ENCODE measurements around the gene UBAC1. TPM values are rescaled to one million over a fixed set of nuclear protein-coding genes. Genes with fewer than 3 reads are reported as not detected.

UBAC1 gene
- total RNA-seq, 2 donors from 2014 or later = 37.9 to 39.3 TPM

DNA sequence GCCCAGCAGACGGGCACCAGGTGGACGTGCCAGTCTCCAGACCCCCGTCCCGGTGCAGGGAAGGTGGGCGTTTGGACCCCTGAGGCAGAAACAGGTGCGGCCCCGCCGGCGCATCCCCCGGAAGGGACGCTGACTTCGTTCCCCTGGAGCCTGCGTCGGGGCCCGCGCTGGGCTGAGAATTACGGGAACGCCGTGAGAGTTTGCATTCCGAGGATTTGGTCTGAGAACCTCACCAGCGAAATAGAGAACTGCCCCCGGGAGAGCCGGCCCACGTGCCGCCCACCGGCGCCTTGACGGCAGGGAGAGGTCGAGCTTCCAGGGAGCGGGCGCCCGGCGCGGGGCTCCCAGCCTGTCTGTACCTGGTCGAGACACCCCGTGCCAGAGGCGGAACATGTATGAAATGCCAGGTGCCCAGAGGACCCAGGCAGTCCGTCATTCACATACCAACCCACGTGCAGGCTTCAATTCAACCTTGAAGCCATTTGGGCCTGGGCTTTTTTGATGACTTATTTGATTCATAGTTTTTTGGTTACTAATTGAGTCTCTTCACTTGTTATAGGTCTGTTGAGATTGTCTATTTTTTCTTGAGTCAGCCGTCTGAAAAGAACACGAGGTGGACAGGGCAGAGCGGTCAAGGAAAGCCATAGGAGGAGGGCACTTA, 53.0 kb downstream of the UBAC1 start:
- H3K27ac ChIP-seq = peak overlapping the region; percentile 14 to 53
- peak overlapping the region; percentile 78 for H3K4me3 ChIP-seq
- H3K9me3 ChIP-seq = peaks cover 3% of the 10 kb centered on the region
- no peaks in the 10 kb centered on the region for H3K27me3 ChIP-seq (replicated peaks; ENCODE audit: insufficient read depth)
- no peak for ATAC-seq (ENCODE audit: insufficient number of reproducible peaks, low FRiP score, low read depth)
- peaks cover 24 to 35% of the 10 kb centered on the region in 2 donors for H3K4me1 ChIP-seq (ENCODE audit: control insufficient read depth in 1 of 2, low read depth in 2 of 2)
- H3K36me3 ChIP-seq = peaks cover 3% of the 10 kb centered on the region
- no peak for DNase-seq (ENCODE audit: low spot score)
- TF ChIP-seq, protein P1, sequence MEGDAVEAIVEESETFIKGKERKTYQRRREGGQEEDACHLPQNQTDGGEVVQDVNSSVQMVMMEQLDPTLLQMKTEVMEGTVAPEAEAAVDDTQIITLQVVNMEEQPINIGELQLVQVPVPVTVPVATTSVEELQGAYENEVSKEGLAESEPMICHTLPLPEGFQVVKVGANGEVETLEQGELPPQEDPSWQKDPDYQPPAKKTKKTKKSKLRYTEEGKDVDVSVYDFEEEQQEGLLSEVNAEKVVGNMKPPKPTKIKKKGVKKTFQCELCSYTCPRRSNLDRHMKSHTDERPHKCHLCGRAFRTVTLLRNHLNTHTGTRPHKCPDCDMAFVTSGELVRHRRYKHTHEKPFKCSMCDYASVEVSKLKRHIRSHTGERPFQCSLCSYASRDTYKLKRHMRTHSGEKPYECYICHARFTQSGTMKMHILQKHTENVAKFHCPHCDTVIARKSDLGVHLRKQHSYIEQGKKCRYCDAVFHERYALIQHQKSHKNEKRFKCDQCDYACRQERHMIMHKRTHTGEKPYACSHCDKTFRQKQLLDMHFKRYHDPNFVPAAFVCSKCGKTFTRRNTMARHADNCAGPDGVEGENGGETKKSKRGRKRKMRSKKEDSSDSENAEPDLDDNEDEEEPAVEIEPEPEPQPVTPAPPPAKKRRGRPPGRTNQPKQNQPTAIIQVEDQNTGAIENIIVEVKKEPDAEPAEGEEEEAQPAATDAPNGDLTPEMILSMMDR (IDR thresholded peaks at IDR 0.05) = no peak

DNA sequence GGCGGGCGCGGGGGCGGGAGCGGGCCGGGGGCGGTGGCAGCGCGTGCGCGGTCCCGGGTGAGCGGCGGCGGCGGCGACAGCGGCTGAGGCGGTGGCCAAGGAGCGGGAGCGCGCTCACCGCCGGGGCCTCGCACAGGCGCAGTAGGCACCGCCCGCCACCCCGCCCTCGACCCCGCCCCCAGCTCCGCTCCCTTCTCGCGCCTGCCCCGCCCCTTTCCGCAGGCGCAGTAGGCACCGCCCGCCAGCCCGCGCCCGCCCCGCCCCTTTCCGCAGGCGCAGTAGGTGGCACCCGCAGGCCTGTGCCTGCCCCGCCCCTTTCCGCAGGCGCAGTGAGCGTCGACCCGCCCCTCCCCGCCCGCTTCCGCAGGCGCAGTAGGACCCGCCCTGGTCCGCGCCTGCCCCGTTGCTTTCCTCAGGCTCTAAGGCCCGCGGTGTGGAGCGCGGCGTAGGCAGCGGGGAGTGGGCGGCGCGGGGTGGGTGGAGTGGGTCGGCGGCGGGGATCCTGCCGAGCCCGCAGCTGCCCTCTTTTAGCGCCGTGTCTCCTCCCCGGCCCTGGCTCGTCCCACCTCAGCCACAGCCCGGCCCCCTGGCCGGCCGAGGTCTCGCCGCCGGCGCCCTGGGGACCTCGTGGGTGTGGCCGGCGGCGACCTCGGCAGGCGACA, 53.6 kb downstream of the UBAC1 start, which contains the start of gene CAMSAP1:
CAMSAP1 (minus strand) TSS at position 116 of the 662 bp plus-strand sequence. CDS start 387 bp downstream, outside the sequence.
- ATAC-seq (ENCODE audit: insufficient number of reproducible peaks, low FRiP score, low read depth) = peak; percentile 81
- TF ChIP-seq, protein P1 (IDR thresholded peaks at IDR 0.05) = no peak
- Histone ChIP-seq H3K36me3 (no peaks in the 10 kb centered on the region), H3K4me1 (ENCODE audit: control insufficient read depth in 1 of 2, low read depth in 2 of 2) (peaks cover 24 to 35% of the 10 kb centered on the region in 2 donors), H3K9me3 (no peaks in the 10 kb centered on the region), H3K27me3 (replicated peaks; ENCODE audit: insufficient read depth) (no peaks in the 10 kb centered on the region), H3K27ac (peak within 1 kb of the TSS; percentile 16 to 57), H3K4me3 (peak within 1 kb of the TSS; percentile 78)
- peak; percentile 45 for DNase-seq (ENCODE audit: low spot score)

DNA sequence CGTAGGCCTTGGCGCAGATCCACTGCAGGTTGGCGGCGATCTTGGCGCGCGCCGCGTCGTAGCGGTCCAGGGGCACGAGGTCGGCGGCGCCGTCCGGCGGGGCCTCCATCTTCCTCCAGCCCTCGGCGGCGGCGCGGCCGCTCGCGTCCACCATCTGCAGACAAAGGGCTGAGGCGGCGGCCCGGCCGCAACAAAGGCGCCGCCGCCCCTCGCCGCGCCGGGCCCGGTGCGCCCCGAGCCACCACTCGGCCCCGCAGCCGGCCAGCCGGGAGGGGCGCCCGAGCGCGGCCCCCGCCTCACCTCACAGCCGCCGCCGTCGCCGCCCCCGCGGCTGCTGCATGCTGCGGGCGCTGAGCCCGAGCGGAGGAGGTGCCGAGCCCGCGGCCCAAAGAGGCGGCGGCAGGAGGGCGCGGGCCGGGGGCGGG, 54.2 kb downstream of the UBAC1 start:
- peak overlapping the region; percentile 73 for H3K4me3 ChIP-seq
- no peaks in the 10 kb centered on the region for H3K9me3 ChIP-seq
- DNase-seq (ENCODE audit: low spot score) (no peak), ATAC-seq (ENCODE audit: insufficient number of reproducible peaks, low FRiP score, low read depth) (no peak)
- peak overlapping the region in 1 of 2 donors; percentile 57 for H3K27ac ChIP-seq
- no peaks in the 10 kb centered on the region for H3K27me3 ChIP-seq (replicated peaks; ENCODE audit: insufficient read depth)
- TF ChIP-seq, protein P1 (IDR thresholded peaks at IDR 0.05) = no peak
- H3K4me1 ChIP-seq (ENCODE audit: control insufficient read depth in 1 of 2, low read depth in 2 of 2) = peaks cover 24 to 35% of the 10 kb centered on the region in 2 donors
- H3K36me3 ChIP-seq = no peaks in the 10 kb centered on the region

DNA sequence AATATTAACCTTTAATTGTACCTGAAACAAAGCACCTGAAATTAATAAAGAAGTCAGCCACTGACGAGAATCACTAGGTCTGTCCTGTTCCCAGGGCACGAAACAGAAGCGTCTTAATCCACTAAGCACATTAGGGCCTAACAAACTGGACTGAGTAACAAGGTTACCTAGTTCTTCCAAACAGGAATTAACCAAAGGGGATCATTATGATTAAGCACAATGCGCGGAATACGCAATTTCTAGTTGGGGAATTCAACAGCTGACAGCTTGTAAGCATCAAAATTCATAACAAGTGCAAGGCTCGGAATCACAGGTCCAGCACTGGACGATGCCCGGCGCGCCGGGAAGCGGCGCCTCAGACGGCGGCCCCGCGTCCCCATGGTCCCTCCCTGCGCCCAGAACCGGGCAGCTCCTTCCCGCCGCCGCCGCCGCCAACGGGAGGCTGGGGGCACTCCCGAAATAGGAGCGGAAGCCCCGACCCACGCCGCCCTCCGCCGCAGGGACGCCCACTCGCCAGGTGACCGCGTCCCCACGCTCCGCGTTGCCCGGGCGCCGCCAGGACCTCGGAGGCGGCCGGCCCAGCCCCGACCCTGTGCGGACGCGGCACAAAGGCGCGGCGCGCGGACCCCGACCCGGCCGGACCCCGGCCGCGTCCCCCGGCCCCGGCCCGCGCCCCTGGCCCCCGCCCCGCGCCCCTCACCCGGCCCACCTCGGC, 54.7 kb downstream of the UBAC1 start:
- Histone ChIP-seq H3K9me3 (no peaks in the 10 kb centered on the region), H3K4me1 (ENCODE audit: control insufficient read depth in 1 of 2, low read depth in 2 of 2) (peaks cover 24 to 35% of the 10 kb centered on the region in 2 donors), H3K4me3 (peak overlapping the region; percentile 73), H3K27ac (peak overlapping the region; percentile 16 to 57), H3K27me3 (replicated peaks; ENCODE audit: insufficient read depth) (no peaks in the 10 kb centered on the region), H3K36me3 (no peaks in the 10 kb centered on the region)
- TF ChIP-seq, protein P1 (IDR thresholded peaks at IDR 0.05) = no peak
- DNase-seq (ENCODE audit: low spot score) (no peak), ATAC-seq (ENCODE audit: insufficient number of reproducible peaks, low FRiP score, low read depth) (no peak)

Data from thoracic aorta (tissue), 2 donors.